ENCODE measurements around the gene FRMD1. TPM values are rescaled to one million over a fixed set of nuclear protein-coding genes. Genes with fewer than 3 reads are reported as not detected.

FRMD1 gene
- total and polyA plus RNA-seq, 10 of the 15 experiments (the other 5 are each of a cell fraction or from before 2014, with no cell fraction given): not detected

- no peak for FAIRE-seq
- H2AFZ ChIP-seq (ENCODE audit: control insufficient read depth, low read depth, low read length): no peak overlapping the region
- H3K9ac ChIP-seq (ENCODE audit: control insufficient read depth, insufficient read depth, low read length): no peak overlapping the region
- H3K9me3 ChIP-seq (replicated peaks; ENCODE audit: control insufficient read depth, insufficient read depth, low read length): no peaks in the 10 kb centered on the region
- H3K27ac ChIP-seq (ENCODE audit: control insufficient read depth, insufficient read depth): no peak overlapping the region
- no peak overlapping the region for H3K4me2 ChIP-seq (ENCODE audit: control insufficient read depth, insufficient read depth)
- no peaks in the 10 kb centered on the region for H3K27me3 ChIP-seq (replicated peaks in 1 of 2; ENCODE audit: control insufficient read depth in 2 of 2, insufficient read depth in 2 of 2, low read length in 1 of 2)
- H3K4me3 ChIP-seq: no peak overlapping the region
- CTCF ChIA-PET: no interaction called here
- no peaks in the 10 kb centered on the region for H3K36me3 ChIP-seq (ENCODE audit: control insufficient read depth in 2 of 2, insufficient read depth in 2 of 2, low read length in 1 of 2)
- intact Hi-C loops (cut with micrococcal nuclease; ENCODE audit: unreplicated experiment) (no loop called here), in situ Hi-C loops (cut with MboI) (no loop called here)
- TF ChIP-seq ELK1 (IDR thresholded peaks at IDR 0.05; ENCODE audit: low read depth, low read length): no peak
- no peak for TF ChIP-seq MEF2A (IDR thresholded peaks at IDR 0.05; ENCODE audit: insufficient read depth, low read depth, low read length)
- no peak for TF ChIP-seq SREBF1 (IDR thresholded peaks at IDR 0.05; ENCODE audit: low read length)
- no peak for TF ChIP-seq KDM1A (IDR thresholded peaks at IDR 0.05; ENCODE audit: borderline replicate concordance)
- no peak for TF ChIP-seq IRF5 (IDR thresholded peaks at IDR 0.05; ENCODE audit: borderline replicate concordance)
- no peak for TF ChIP-seq SMC3 (IDR thresholded peaks at IDR 0.05; ENCODE audit: borderline replicate concordance, low read length)
- TF ChIP-seq CBX5 (IDR thresholded peaks at IDR 0.05; ENCODE audit: low read depth): no peak
- no peak for TF ChIP-seq STAT3 (IDR thresholded peaks at IDR 0.05; ENCODE audit: low read depth, low read length)
- no peak for TF ChIP-seq BHLHE40 (IDR thresholded peaks at IDR 0.05; ENCODE audit: borderline replicate concordance in 1 of 2, low read depth in 2 of 2, low read length in 1 of 2)
- TF ChIP-seq ZNF207 (IDR thresholded peaks at IDR 0.05; ENCODE audit: borderline replicate concordance): no peak
- TF ChIP-seq RELB (IDR thresholded peaks at IDR 0.05; ENCODE audit: low read depth): no peak
- TF ChIP-seq SUPT20H (IDR thresholded peaks at IDR 0.05; ENCODE audit: borderline replicate concordance, control insufficient read depth, low read depth, low read length): no peak
- no peak for TF ChIP-seq RCOR1 (conservative IDR thresholded peaks at IDR 0.05; ENCODE audit: low read depth, low read length)
- no peak for TF ChIP-seq CHD4 (IDR thresholded peaks at IDR 0.05)
- no peak for TF ChIP-seq POLR2A (IDR thresholded peaks at IDR 0.05; ENCODE audit: low read depth, low read length)
- TF ChIP-seq BACH1 (IDR thresholded peaks at IDR 0.05; ENCODE audit: borderline replicate concordance): no peak
- TF ChIP-seq POLR2AphosphoS5 (IDR thresholded peaks at IDR 0.05; ENCODE audit: low read length): no peak
- no TSS peak for BruUV-seq (replicated peaks)
- H3K4me1 ChIP-seq (ENCODE audit: control insufficient read depth, insufficient read depth, low read length): no peaks in the 10 kb centered on the region
- POLR2A ChIA-PET: no interaction called here
- no peaks in the 10 kb centered on the region for H3K79me2 ChIP-seq (ENCODE audit: control insufficient read depth, insufficient read depth, low read length)
- SMC1A ChIA-PET (ENCODE audit: uncharacterized antibody, unreplicated experiment): no interaction called here
- RAD21 ChIA-PET (ENCODE audit: unreplicated experiment): no interaction called here
- 32% methylated on average over 8 of the region's 8 CpGs for WGBS (ENCODE audit: insufficient coverage, insufficient replicate concordance, low lambda C conversion rate, missing lambda C conversion rate)
- H4K20me1 ChIP-seq (ENCODE audit: control insufficient read depth, insufficient read depth): no peaks in the 10 kb centered on the region
- ATAC-seq: no peak
- no peak for DNase-seq (ENCODE audit: low read depth, low spot score)
These were observed 34.2 kb upstream of the FRMD1 start for GRCh38 chr6:168113226-168113625.
